ENCODE measurements around the gene TOP2A. TPM values are rescaled to one million over a fixed set of nuclear protein-coding genes. Genes with fewer than 3 reads are reported as not detected.
A peak's percentile ranks its signal among the peaks of the same experiment; 100 is the strongest.

TOP2A gene
- total RNA-seq, 1 donor from 2014 or later = 32.4 TPM

DNA sequence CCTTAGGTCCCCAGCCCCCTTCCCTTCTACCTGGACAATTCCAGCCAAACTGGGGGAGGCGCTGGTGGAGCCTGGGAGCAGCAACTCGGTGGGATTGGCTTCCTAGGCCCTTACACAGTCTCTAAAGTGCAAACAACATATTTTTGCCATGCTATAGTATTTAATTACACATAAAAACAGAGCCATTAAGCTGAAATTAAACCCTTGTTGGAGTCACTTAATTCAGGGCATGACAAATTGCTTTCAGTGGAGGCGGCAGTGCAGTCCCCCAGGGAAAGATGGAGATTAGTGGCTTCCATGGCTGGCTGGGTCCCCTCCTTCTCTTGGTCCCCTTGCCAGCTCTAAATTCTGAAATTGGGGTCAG lies 42.9 kb upstream of the TOP2A start:
- Mint-ChIP-seq H3K36me3 (ENCODE audit: unreplicated experiment) (no peaks in the 10 kb centered on the region), H3K27ac (ENCODE audit: unreplicated experiment) (no peak overlapping the region), H3K4me1 (ENCODE audit: low read depth, unreplicated experiment) (peaks cover 16% of the 10 kb centered on the region), H3K9me3 (ENCODE audit: unreplicated experiment) (peaks cover 4% of the 10 kb centered on the region), H3K4me3 (ENCODE audit: unreplicated experiment) (no peak overlapping the region), H3K27me3 (ENCODE audit: unreplicated experiment) (peaks cover 7% of the 10 kb centered on the region)
- no peak for DNase-seq
- TF ChIP-seq, protein P1, sequence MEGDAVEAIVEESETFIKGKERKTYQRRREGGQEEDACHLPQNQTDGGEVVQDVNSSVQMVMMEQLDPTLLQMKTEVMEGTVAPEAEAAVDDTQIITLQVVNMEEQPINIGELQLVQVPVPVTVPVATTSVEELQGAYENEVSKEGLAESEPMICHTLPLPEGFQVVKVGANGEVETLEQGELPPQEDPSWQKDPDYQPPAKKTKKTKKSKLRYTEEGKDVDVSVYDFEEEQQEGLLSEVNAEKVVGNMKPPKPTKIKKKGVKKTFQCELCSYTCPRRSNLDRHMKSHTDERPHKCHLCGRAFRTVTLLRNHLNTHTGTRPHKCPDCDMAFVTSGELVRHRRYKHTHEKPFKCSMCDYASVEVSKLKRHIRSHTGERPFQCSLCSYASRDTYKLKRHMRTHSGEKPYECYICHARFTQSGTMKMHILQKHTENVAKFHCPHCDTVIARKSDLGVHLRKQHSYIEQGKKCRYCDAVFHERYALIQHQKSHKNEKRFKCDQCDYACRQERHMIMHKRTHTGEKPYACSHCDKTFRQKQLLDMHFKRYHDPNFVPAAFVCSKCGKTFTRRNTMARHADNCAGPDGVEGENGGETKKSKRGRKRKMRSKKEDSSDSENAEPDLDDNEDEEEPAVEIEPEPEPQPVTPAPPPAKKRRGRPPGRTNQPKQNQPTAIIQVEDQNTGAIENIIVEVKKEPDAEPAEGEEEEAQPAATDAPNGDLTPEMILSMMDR (IDR thresholded peaks at IDR 0.05; ENCODE audit: partially characterized antibody, unreplicated experiment) = no peak

DNA sequence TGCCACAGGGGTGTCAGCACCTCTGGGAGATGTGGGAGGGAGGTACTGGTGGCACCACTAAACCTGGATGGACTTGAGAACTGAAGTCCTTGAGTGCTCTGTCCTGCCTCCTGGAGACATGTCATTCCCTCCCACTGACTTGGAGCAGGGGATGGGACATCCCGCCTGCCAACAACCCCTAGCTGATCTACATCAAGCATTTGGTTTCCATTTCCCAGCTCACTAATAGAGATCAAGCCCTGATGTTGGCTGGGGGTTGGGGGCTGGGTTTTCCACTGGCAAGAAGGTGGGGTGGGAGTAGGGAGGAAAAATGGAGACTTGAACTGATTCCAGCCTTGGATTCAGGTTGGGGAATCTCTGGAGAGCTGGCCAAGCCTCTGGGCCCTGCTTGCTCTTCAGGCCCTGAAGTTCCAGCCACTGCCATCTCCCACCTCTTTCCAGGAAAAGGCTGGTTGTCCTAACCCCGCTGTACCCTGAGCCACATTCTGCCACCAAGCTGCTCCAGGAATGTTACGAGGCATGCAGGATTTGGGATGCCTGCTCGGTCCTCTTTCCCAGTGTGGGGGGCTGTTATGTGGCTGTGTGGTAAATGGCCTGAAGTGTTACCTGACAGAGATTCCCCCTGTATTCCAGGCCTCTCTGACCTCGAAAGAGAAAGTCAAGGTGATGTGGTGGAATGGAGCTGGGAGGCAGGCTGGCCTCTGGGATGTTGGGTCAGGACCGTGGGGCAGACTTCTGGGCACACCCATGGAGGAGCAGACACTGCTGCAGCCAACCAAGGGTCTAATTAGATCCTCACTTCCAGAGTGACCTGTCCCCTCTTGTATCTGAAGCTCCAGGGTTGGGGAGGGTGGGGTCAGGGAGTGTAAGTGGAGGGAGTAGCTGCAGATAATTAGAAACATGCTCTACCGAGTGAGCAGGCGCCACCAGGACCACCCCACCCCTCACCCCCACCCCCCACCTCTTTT lies 42.2 kb upstream of the TOP2A start:
- no peak for DNase-seq
- Mint-ChIP-seq H3K4me3 (ENCODE audit: unreplicated experiment) (no peak overlapping the region), H3K4me1 (ENCODE audit: low read depth, unreplicated experiment) (peaks cover 16% of the 10 kb centered on the region), H3K9me3 (ENCODE audit: unreplicated experiment) (peaks cover 4% of the 10 kb centered on the region), H3K27ac (ENCODE audit: unreplicated experiment) (no peak overlapping the region), H3K27me3 (ENCODE audit: unreplicated experiment) (peaks cover 5% of the 10 kb centered on the region), H3K36me3 (ENCODE audit: unreplicated experiment) (no peaks in the 10 kb centered on the region)
- TF ChIP-seq, protein P1 (IDR thresholded peaks at IDR 0.05; ENCODE audit: partially characterized antibody, unreplicated experiment) = no peak

DNA sequence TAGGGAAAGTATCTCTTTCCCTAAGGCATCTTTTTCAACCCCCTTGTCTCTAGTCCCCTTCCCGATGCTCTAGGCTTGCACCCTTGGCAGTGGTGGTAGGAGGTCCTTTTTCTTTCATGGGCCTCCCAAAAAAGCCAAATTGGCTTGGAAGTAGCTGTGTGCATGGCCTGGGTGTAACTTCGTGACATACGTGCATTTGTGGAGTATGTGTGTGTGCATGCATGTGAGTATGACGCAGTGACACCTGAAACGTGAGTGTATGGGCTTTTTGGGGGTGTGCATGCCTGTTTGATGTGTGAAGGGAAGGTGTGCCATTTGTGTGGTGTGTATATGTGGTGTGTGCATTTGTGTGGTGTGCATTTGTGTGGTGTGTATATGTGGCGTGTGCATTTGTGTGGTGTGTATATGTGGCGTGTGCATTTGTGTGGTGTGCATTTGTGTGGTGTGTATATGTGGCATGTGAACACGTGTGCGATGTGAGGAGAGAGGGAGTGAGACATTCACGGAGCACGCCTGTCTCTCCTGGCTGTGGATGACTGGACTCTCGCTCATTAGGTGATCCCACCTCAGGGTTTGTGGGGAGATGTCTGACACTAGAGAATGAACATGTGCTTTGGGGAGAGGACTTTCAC lies 41.3 kb upstream of the TOP2A start:
- no peak overlapping the region for H3K27ac Mint-ChIP-seq (ENCODE audit: unreplicated experiment)
- TF ChIP-seq, protein P1 (IDR thresholded peaks at IDR 0.05; ENCODE audit: partially characterized antibody, unreplicated experiment) = no peak
- peak overlapping the region; percentile 0 for H3K4me3 Mint-ChIP-seq (ENCODE audit: unreplicated experiment)
- peaks cover 2% of the 10 kb centered on the region for H3K9me3 Mint-ChIP-seq (ENCODE audit: unreplicated experiment)
- H3K36me3 Mint-ChIP-seq (ENCODE audit: unreplicated experiment) = no peaks in the 10 kb centered on the region
- H3K4me1 Mint-ChIP-seq (ENCODE audit: low read depth, unreplicated experiment) = peaks cover 16% of the 10 kb centered on the region
- DNase-seq = no peak
- H3K27me3 Mint-ChIP-seq (ENCODE audit: unreplicated experiment) = peaks cover 5% of the 10 kb centered on the region

DNA sequence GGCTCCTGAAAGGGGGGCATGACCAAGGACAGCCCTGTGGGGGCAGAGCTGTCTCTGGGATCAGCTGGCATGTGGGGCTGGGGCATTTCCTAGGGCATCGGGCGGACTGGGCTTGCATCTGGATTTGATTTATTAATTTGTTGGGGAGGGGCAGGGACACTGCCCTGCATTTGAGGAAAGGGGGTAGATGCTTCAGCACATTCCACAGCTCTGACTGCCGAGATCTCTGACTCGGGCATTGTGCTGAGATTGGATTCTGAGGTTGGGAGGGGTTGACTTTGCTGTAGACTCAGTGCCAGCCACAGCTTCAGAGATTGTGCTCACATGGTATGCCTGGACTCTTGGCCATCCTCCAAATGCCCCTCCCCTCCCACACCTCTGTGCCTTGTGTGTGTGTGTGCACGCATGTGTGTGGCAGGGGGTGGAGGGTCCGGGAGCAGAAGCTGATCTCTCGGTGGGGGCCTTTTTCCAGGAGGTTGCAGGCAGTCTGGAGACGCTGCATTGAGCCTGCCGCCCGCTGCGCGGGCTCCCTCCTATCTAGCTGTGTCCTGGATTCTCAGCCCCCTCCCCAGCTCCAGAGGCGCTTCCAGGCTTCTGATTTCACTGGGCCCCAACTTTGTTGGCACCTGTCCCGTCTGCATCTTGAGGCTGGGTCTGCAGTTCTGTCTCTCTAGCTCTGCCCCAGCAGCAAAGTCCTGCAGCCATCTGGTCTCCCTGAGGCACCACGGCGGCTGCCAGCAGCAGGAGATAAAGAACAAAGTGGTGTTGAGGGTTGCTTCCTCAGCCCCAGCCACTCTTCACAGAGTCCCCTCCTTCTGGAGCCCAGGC lies 40.5 kb upstream of the TOP2A start:
- peak; percentile 58 for DNase-seq
- peaks cover 16% of the 10 kb centered on the region for H3K4me1 Mint-ChIP-seq (ENCODE audit: low read depth, unreplicated experiment)
- H3K4me3 Mint-ChIP-seq (ENCODE audit: unreplicated experiment) = no peak overlapping the region
- no peaks in the 10 kb centered on the region for H3K36me3 Mint-ChIP-seq (ENCODE audit: unreplicated experiment)
- H3K27me3 Mint-ChIP-seq (ENCODE audit: unreplicated experiment) = peaks cover 5% of the 10 kb centered on the region
- no peak overlapping the region for H3K27ac Mint-ChIP-seq (ENCODE audit: unreplicated experiment)
- TF ChIP-seq, protein P1 (IDR thresholded peaks at IDR 0.05; ENCODE audit: partially characterized antibody, unreplicated experiment) = no peak
- peaks cover 2% of the 10 kb centered on the region for H3K9me3 Mint-ChIP-seq (ENCODE audit: unreplicated experiment)
